A549 (cell line): Measurements from ENCODE around the gene PHKB. TPM values are rescaled to one million over a fixed set of nuclear protein-coding genes. Genes with fewer than 3 reads are reported as not detected.

Experiments
- ATAC-seq, 2 experiments: fragments of 200-7000 bp in 1 of 2; fragments of >200 bp in 1 of 2; cut with Nextera tagmentation in 1 of 2; cut with Tn5 transposase in 1 of 2; 3 replicates each; pipeline versions ENCODE4 v1.8.0 to v1.9.1; 2018 to 2020; ENCODE audit warnings: mild to moderate bottlenecking in 1 of 2, moderate library complexity in 1 of 2
- CTCF ChIA-PET: fragments of 300-600 bp; sonication (Branson Sonifier 250); formaldehyde crosslinking; extraction: SDS; loops from one replicate; lab custom pipeline; 2021; ENCODE audit warnings: antibody characterized with exemption, inconsistent platforms; lab: Yijun Ruan, JAX
- POLR2A ChIA-PET: fragments of 350-600 bp; formaldehyde crosslinking; extraction: SDS; loops from one replicate; lab custom pipeline; 2021; ENCODE audit warnings: antibody characterized with exemption, inconsistent platforms; lab: Yijun Ruan, JAX
- DNase-seq, 2 experiments: peaks; one replicate each; pipeline versions ENCODE4 v3.0.0 to v3.0.0-alpha.2; 2011 to 2016; ENCODE audit warnings: low read depth in 1 of 2, low spot score in 1 of 2
- FAIRE-seq: peaks from 2 replicates; lab custom pipeline; 2011; peaks lifted over from hg19 to GRCh38; lab: Jason Lieb, UNC
- H3K27ac ChIP-seq, 2 experiments: fragments of >200 bp; sonication (Bioruptor Twin); formaldehyde crosslinking; 3 replicates each; pipeline ENCODE4 v1.5.1; 2016 to 2017
- H3K4me1 ChIP-seq: fragments of >200 bp; sonication (Bioruptor Twin); formaldehyde crosslinking; 3 replicates; pipeline ENCODE4 v1.6.1; 2016
- H3K4me2 ChIP-seq: fragments of >200 bp; sonication (Bioruptor Twin); formaldehyde crosslinking; 3 replicates; pipeline ENCODE4 v1.6.1; 2016
- H3K4me3 ChIP-seq: fragments of >200 bp; sonication (Bioruptor Twin); formaldehyde crosslinking; 3 replicates; pipeline ENCODE4 v1.5.1; 2016
- H3K9me3 ChIP-seq: fragments of >200 bp; sonication (Bioruptor Twin); formaldehyde crosslinking; 3 replicates; pipeline ENCODE4 v1.6.1; 2016
- CBX2 ChIP-seq: fragments of 200-600 bp; sonication (generic); IDR thresholded peaks from 2 replicates; pipeline ENCODE4 v1.6.1; 2016; ENCODE audit warnings: low read depth, mild to moderate bottlenecking, borderline replicate concordance
- CBX8 ChIP-seq: fragments of 200-600 bp; sonication (generic); IDR thresholded peaks from 2 replicates; pipeline ENCODE4 v1.6.1; 2016
- CEBPB ChIP-seq, 2 experiments: fragments of >200 bp in 1 of 2; sonication (Bioruptor Twin) in 1 of 2; formaldehyde crosslinking in 1 of 2; IDR thresholded peaks; 2 replicates each; pipeline ENCODE4 v1.6.1; 2012 to 2016
- CHD2 ChIP-seq: fragments of 150-350 bp; IDR thresholded peaks from 2 replicates; pipeline ENCODE4 v1.6.1; 2014; ENCODE audit warnings: low read length; ENCODE audit not compliant: partially characterized antibody
- CHD4 ChIP-seq: fragments of 200-600 bp; sonication (generic); IDR thresholded peaks from 2 replicates; pipeline ENCODE4 v1.6.1; 2016; ENCODE audit warnings: antibody characterized with exemption, mild to moderate bottlenecking, borderline replicate concordance
- EHF ChIP-seq: fragments of 250-450 bp; sonication (Bioruptor Pico); IDR thresholded peaks from 2 replicates; pipeline ENCODE4 v1.5.0; 2020; ENCODE audit warnings: mild to moderate bottlenecking
- EP300 ChIP-seq, 2 experiments: fragments of >200 bp; sonication (Bioruptor Twin); formaldehyde crosslinking; IDR thresholded peaks; 2 replicates in 1 of 2; 3 replicates in 1 of 2; pipeline ENCODE4 v1.6.1; 2016 to 2017
- FOXS1 ChIP-seq: fragments of 250-450 bp; sonication (Bioruptor Pico); IDR thresholded peaks from 2 replicates; pipeline ENCODE4 v1.5.0; 2020; ENCODE audit warnings: mild to moderate bottlenecking, moderate library complexity
- GATA3 ChIP-seq: IDR thresholded peaks from 2 replicates; pipeline ENCODE4 v1.6.1; 2012; ENCODE audit warnings: borderline replicate concordance
- HDAC2 ChIP-seq: fragments of 200-600 bp; sonication (generic); IDR thresholded peaks from 2 replicates; pipeline ENCODE4 v1.6.1; 2016
- HEYL ChIP-seq: fragments of 250-450 bp; sonication (Bioruptor Pico); IDR thresholded peaks from 2 replicates; pipeline ENCODE4 v1.8.0; 2021; ENCODE audit warnings: mild to moderate bottlenecking, moderate library complexity
- HOXB5 ChIP-seq: fragments of 250-450 bp; sonication (Bioruptor Pico); IDR thresholded peaks from 2 replicates; pipeline ENCODE4 v1.5.0; 2020; ENCODE audit warnings: mild to moderate bottlenecking, moderate library complexity
- KDM1A ChIP-seq: fragments of 200-600 bp; sonication (generic); IDR thresholded peaks from 2 replicates; pipeline ENCODE4 v1.6.1; 2016; ENCODE audit warnings: low read depth, mild to moderate bottlenecking
- KDM5A ChIP-seq: fragments of 200-600 bp; sonication (generic); IDR thresholded peaks from 2 replicates; pipeline ENCODE4 v1.6.1; 2016; ENCODE audit warnings: antibody characterized with exemption, mild to moderate bottlenecking
- MAFK ChIP-seq: fragments of 450-650 bp; IDR thresholded peaks from 2 replicates; pipeline ENCODE4 v1.6.1; 2014; ENCODE audit not compliant: partially characterized antibody
- MYC ChIP-seq: IDR thresholded peaks from 2 replicates; pipeline ENCODE4 v1.6.1; 2012; ENCODE audit warnings: mild to moderate bottlenecking, inconsistent platforms, low read length, improper control_type of control experiment, borderline replicate concordance
- PHF8 ChIP-seq: fragments of 200-600 bp; sonication (generic); IDR thresholded peaks from 2 replicates; pipeline ENCODE4 v1.6.1; 2016; ENCODE audit warnings: low read depth, mild to moderate bottlenecking, antibody characterized with exemption, moderate library complexity, borderline replicate concordance
- RAD21 ChIP-seq, 2 experiments: fragments of >200 bp in 1 of 2; sonication (Bioruptor Twin) in 1 of 2; formaldehyde crosslinking in 1 of 2; IDR thresholded peaks in 1 of 2; conservative IDR thresholded peaks in 1 of 2; 2 replicates in 1 of 2; 3 replicates in 1 of 2; pipeline ENCODE4 v1.6.1; 2012 to 2018; ENCODE audit warnings: inconsistent platforms in 1 of 2
- RNF2 ChIP-seq: fragments of 200-600 bp; sonication (generic); IDR thresholded peaks from 2 replicates; pipeline ENCODE4 v1.6.1; 2016; ENCODE audit warnings: low read depth, mild to moderate bottlenecking, antibody characterized with exemption, moderate library complexity, borderline replicate concordance
- ZNF302 ChIP-seq: fragments of 250-450 bp; sonication (Bioruptor Pico); IDR thresholded peaks from 2 replicates; pipeline ENCODE4 v1.9.0; 2021; ENCODE audit warnings: inconsistent platforms, mild to moderate bottlenecking, moderate library complexity
- ZSCAN20 ChIP-seq: fragments of 250-450 bp; sonication (Bioruptor Pico); IDR thresholded peaks from 2 replicates; pipeline ENCODE4 v1.8.0; 2022; ENCODE audit warnings: mild to moderate bottlenecking, moderate library complexity
- WGBS: methylation state at CpG from one replicate; pipeline ENCODE4 v1.1.6; 2017; ENCODE audit errors: missing lambda C conversion rate; 5-methylcytosine and 5-hydroxymethylcytosine counted together
- polyA plus RNA-seq, 4 experiments: library from polyadenylated mRNA; depleted of rRNA in 3 of 4; stranded (reverse); fragments of >200 nt; fragmentation: RNase III in 1 of 4; extraction: RNeasy Plus Mini Kit Qiagen cat#74134 plus additional on column Dnase treatment in 1 of 4; gene quantifications; 2 replicates in 3 of 4; 3 replicates in 1 of 4; pipeline ENCODE4 v1.2.3, GENCODE V29; 2011 to 2017
- TF ChIP-seq, protein P1 (sequence below): fragments of 250-450 bp; sonication (Bioruptor Pico); IDR thresholded peaks from 2 replicates; pipeline ENCODE4 v1.5.0; 2020; ENCODE audit warnings: low read depth, mild to moderate bottlenecking, moderate library complexity
- TF ChIP-seq, protein P2 (sequence below): IDR thresholded peaks from 2 replicates; pipeline ENCODE4 v1.6.1; 2012
- TF ChIP-seq, protein P3 (sequence below): fragments of >200 bp; sonication (Bioruptor Twin); formaldehyde crosslinking; IDR thresholded peaks from 3 replicates; pipeline ENCODE4 v1.5.1; 2016

PHKB gene
- polyA plus RNA-seq, 2 of the 4 experiments (the other 2 are of a cell fraction), result 33.2 to 96.8 TPM

DNA sequence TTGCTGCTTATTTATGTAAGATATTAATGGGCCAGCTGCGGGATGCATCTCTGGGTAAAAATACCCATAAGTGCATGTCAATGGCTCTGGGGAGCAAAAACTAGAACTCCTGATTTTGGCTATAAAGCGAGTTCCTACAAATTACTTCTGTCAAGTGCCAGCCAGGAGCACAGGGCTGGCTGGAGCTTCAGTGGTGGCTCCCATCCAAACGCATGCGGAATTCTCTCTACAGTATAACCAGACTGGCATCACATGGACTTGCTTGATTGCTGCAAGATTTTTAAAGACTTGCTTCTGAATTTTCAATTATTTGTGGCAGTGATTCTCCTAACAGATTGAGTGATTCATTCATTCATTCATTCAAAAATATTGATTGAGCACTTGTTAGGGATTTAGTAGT lies 260.9 kb downstream of the PHKB start:
- ATAC-seq (no peak), FAIRE-seq (no peak), DNase-seq (no peak)
- ChIA-PET POLR2A (no interaction called here), CTCF (interaction anchor here (1.2 to 1.5 kb wide), 2 partner anchors 12 kb away, joined by 3 read pairs; no protein-coding TSS in a partner anchor)
- H3K4me1 ChIP-seq, result no peaks in the 10 kb centered on the region
- TF ChIP-seq RAD21 (conservative IDR thresholded peaks at IDR 0.05 in 1 of 2, IDR thresholded peaks at IDR 0.05 in 1 of 2) (no peak), CHD2 (no peak), HOXB5 (CRISPR knock-in tag) (no peak), PHF8 (no peak), KDM1A (no peak), CBX2 (no peak)
- no peak overlapping the region for H3K4me3 ChIP-seq
- no peak overlapping the region for H3K27ac ChIP-seq
- WGBS, result 78% methylated on average over 4 of the region's 4 CpGs
- H3K9me3 ChIP-seq, result no peaks in the 10 kb centered on the region
- no peak overlapping the region for H3K4me2 ChIP-seq

DNA sequence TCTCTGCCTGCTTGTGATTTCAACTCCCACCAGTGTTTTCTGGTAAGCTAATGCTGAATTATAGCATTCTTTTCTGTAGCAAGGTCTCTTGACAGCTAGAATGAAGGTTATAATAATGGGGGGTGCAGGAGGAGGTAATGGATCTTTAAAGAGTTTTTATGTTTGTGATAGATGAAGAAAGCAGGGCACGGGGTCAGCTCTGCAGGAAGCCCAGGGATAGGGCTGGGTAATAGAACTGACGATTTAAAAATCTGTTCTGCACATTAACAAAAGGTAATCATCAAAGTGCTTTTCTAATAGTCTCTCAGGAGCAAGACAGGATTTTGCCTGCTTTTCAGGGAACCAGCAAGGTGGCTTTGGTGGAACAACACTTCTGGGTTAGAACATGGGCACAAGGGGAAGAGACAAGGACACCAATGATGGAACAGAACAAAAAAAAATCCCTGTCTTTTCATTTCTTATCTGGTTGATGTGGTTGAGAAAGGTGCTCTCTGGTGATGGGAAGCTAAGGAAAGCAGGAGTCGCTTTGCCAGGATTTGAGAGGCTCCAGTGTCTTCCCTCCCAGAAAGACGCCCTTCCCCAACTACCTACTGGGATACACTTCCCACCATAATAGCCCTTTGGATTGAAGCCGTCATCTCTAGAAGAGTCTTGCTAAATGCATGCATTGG lies 263.1 kb downstream of the PHKB start:
- CTCF ChIA-PET, result interaction anchor here (1.0 kb wide), 1 partner anchor 17 kb away, joined by 3 read pairs; no protein-coding TSS in a partner anchor
- H3K27ac ChIP-seq, result no peak overlapping the region
- no peak for FAIRE-seq
- H3K4me3 ChIP-seq, result no peak overlapping the region
- H3K4me1 ChIP-seq, result no peaks in the 10 kb centered on the region
- H3K9me3 ChIP-seq, result no peaks in the 10 kb centered on the region
- H3K4me2 ChIP-seq, result no peak overlapping the region
- no peak for TF ChIP-seq RNF2
- TF ChIP-seq MAFK, result no peak
- TF ChIP-seq CBX2, result no peak
- TF ChIP-seq GATA3, result no peak
- TF ChIP-seq EHF (CRISPR knock-in tag), result no peak
- TF ChIP-seq, protein P1, sequence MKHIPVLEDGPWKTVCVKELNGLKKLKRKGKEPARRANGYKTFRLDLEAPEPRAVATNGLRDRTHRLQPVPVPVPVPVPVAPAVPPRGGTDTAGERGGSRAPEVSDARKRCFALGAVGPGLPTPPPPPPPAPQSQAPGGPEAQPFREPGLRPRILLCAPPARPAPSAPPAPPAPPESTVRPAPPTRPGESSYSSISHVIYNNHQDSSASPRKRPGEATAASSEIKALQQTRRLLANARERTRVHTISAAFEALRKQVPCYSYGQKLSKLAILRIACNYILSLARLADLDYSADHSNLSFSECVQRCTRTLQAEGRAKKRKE, result no peak
- no peak for TF ChIP-seq HDAC2
- TF ChIP-seq, protein P2, sequence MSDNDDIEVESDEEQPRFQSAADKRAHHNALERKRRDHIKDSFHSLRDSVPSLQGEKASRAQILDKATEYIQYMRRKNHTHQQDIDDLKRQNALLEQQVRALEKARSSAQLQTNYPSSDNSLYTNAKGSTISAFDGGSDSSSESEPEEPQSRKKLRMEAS, result no peak
- TF ChIP-seq, all 56 proteins: peak for 0
- no peak for ATAC-seq
- POLR2A ChIA-PET, result no interaction called here
- no peak for DNase-seq
- WGBS, result 74% methylated on average over 5 of the region's 5 CpGs

DNA sequence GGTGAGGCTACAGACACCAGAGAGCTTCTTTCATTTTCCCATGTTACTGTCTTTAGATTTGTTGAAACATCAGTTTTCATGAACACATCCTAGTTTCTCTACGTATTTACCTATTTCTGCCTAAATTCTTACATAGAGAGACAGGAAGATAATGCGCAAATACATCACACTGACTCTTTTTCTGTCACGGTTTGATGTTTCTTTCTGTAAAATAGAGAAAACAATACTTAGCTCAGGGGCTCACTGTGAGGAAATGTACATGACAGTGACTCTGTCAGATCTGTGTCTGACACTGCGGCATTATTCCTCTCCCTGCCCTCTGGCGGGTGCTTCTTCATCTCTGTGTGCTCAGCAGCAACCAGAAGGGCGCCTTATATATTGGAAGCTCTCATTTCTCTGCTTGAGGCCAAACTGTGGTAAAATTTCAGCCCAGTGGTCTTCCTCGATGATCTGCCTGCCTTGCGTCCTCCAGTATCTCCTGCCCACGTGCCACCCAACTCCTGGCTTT lies 264.1 kb downstream of the PHKB start:
- CTCF ChIA-PET, result no interaction called here
- H3K4me2 ChIP-seq, result no peak overlapping the region
- TF ChIP-seq MAFK (no peak), FOXS1 (CRISPR knock-in tag) (no peak), CHD4 (no peak), CEBPB (IDR thresholded peaks at IDR 0.05) (no peak), ZNF302 (CRISPR knock-in tag) (no peak), KDM5A (no peak), HEYL (CRISPR knock-in tag) (no peak), RNF2 (no peak), ZSCAN20 (CRISPR knock-in tag) (no peak), EP300 (IDR thresholded peaks at IDR 0.05) (no peak), MYC (no peak), CBX8 (no peak)
- TF ChIP-seq, protein P3, sequence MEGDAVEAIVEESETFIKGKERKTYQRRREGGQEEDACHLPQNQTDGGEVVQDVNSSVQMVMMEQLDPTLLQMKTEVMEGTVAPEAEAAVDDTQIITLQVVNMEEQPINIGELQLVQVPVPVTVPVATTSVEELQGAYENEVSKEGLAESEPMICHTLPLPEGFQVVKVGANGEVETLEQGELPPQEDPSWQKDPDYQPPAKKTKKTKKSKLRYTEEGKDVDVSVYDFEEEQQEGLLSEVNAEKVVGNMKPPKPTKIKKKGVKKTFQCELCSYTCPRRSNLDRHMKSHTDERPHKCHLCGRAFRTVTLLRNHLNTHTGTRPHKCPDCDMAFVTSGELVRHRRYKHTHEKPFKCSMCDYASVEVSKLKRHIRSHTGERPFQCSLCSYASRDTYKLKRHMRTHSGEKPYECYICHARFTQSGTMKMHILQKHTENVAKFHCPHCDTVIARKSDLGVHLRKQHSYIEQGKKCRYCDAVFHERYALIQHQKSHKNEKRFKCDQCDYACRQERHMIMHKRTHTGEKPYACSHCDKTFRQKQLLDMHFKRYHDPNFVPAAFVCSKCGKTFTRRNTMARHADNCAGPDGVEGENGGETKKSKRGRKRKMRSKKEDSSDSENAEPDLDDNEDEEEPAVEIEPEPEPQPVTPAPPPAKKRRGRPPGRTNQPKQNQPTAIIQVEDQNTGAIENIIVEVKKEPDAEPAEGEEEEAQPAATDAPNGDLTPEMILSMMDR, result no peak
- TF ChIP-seq, protein P2, result no peak
- TF ChIP-seq, protein P1, result no peak
- no peak for DNase-seq
- FAIRE-seq, result no peak
- no peaks in the 10 kb centered on the region for H3K9me3 ChIP-seq
- no peaks in the 10 kb centered on the region for H3K4me1 ChIP-seq
- no peak overlapping the region for H3K27ac ChIP-seq
- 77% methylated on average over 9 of the region's 9 CpGs for WGBS
- no peak for ATAC-seq
- no peak overlapping the region for H3K4me3 ChIP-seq
- POLR2A ChIA-PET, result no interaction called here
